ENCODE measurements around the gene SMARCB1. TPM values are rescaled to one million over a fixed set of nuclear protein-coding genes. Genes with fewer than 3 reads are reported as not detected.

Gene SMARCB1
- polyA plus RNA-seq, 1 of the 3 experiments (the other 2 are of a cell fraction), result 215 TPM

GRCh38 chr22:23837911-23838680, 51.3 kb downstream of the SMARCB1 start:
- CTCF ChIA-PET, result interaction anchor here (1.1 kb wide), 1 partner anchor 11 kb away, joined by 4 read pairs; no protein-coding TSS in a partner anchor
- H3K79me2 ChIP-seq (ENCODE audit: insufficient read depth), result no peaks in the 10 kb centered on the region
- no peaks in the 10 kb centered on the region for H3F3A ChIP-seq (replicated peaks; ENCODE audit: insufficient read depth)
- TF ChIP-seq JUND (IDR thresholded peaks at IDR 0.05) (no peak), RXRA (IDR thresholded peaks at IDR 0.05; ENCODE audit: borderline replicate concordance, low read depth) (no peak), GABPA (IDR thresholded peaks at IDR 0.05; ENCODE audit: low read depth) (no peak), MAX (IDR thresholded peaks at IDR 0.05; ENCODE audit: low read depth) (no peak)
- WGBS (ENCODE audit: low lambda C conversion rate), result 95% methylated on average over 41 of the region's 41 CpGs
- no peak overlapping the region for H3K4me2 ChIP-seq
- H3K9me3 ChIP-seq, result no peaks in the 10 kb centered on the region
- peak; percentile 10 for DNase-seq
- no peak overlapping the region for H3K27ac ChIP-seq (ENCODE audit: low read depth in 2 of 2, low read length in 1 of 2)
- peaks cover 0 to 30% of the 10 kb centered on the region in 2 experiments; a peak in 1 of 4 replicates for H3K4me1 ChIP-seq (ENCODE audit: control insufficient read depth in 1 of 2, insufficient read depth in 2 of 2, low read depth in 1 of 2, low read length in 1 of 2)
- H4K20me1 ChIP-seq (ENCODE audit: insufficient read depth), result no peaks in the 10 kb centered on the region
- H3K27me3 ChIP-seq (ENCODE audit: insufficient read depth), result no peaks in the 10 kb centered on the region
- H3K9me2 ChIP-seq, result no peaks in the 10 kb centered on the region
- H3K36me3 ChIP-seq (replicated peaks in 1 of 2; ENCODE audit: control insufficient read depth in 1 of 2, insufficient read depth in 2 of 2, low read length in 1 of 2), result peaks cover 0 to 38% of the 10 kb centered on the region in 2 experiments
- H3K9ac ChIP-seq, result no peak overlapping the region
- H3K4me3 ChIP-seq (ENCODE audit: low read depth in 2 of 2, low read length in 1 of 2), result no peak overlapping the region
- POLR2A ChIA-PET, result no interaction called here
- no peak overlapping the region for H2AFZ ChIP-seq (ENCODE audit: low read depth)

- no peaks in the 10 kb centered on the region for H4K20me1 ChIP-seq (ENCODE audit: insufficient read depth)
- H3K4me1 ChIP-seq (ENCODE audit: control insufficient read depth in 1 of 2, insufficient read depth in 2 of 2, low read depth in 1 of 2, low read length in 1 of 2), result peaks cover 0 to 22% of the 10 kb centered on the region in 2 experiments; a peak in 1 of 4 replicates
- no peak within 1 kb of the TSS for H3K4me2 ChIP-seq
- POLR2A ChIA-PET, result interaction anchor here (0.6 kb wide), 1 partner anchor 77 kb away, joined by 3 read pairs; no protein-coding TSS in a partner anchor
- no peak within 1 kb of the TSS for H3K9ac ChIP-seq
- CTCF ChIA-PET, result interaction anchor here (0.6 to 1.1 kb wide), 2 partner anchors 11 to 75 kb away, joined by 4 to 5 read pairs; no protein-coding TSS in a partner anchor
- no peaks in the 10 kb centered on the region for H3K27me3 ChIP-seq (ENCODE audit: insufficient read depth)
- H2AFZ ChIP-seq (ENCODE audit: low read depth), result no peak within 1 kb of the TSS
- peak; percentile 41 for DNase-seq
- 79% methylated on average over 57 of the region's 70 CpGs for WGBS (ENCODE audit: low lambda C conversion rate)
- H3K9me2 ChIP-seq, result no peaks in the 10 kb centered on the region
- H3K79me2 ChIP-seq (ENCODE audit: insufficient read depth), result no peaks in the 10 kb centered on the region
- H3K27ac ChIP-seq (ENCODE audit: low read depth in 2 of 2, low read length in 1 of 2), result no peak within 1 kb of the TSS
- no peaks in the 10 kb centered on the region for H3K9me3 ChIP-seq
- peaks cover 0 to 32% of the 10 kb centered on the region in 2 experiments for H3K36me3 ChIP-seq (replicated peaks in 1 of 2; ENCODE audit: control insufficient read depth in 1 of 2, insufficient read depth in 2 of 2, low read length in 1 of 2)
- H3F3A ChIP-seq (replicated peaks; ENCODE audit: insufficient read depth), result no peaks in the 10 kb centered on the region
- H3K4me3 ChIP-seq (ENCODE audit: low read depth in 2 of 2, low read length in 1 of 2), result no peak within 1 kb of the TSS
- no peak for TF ChIP-seq NRF1 (IDR thresholded peaks at IDR 0.05; ENCODE audit: low read depth, low read length)
- no peak for TF ChIP-seq SMC3 (IDR thresholded peaks at IDR 0.05; ENCODE audit: low read depth, low read length)
- TF ChIP-seq USF2 (IDR thresholded peaks at IDR 0.05; ENCODE audit: borderline replicate concordance, low read depth, low read length), result no peak
- TF ChIP-seq PBX3 (IDR thresholded peaks at IDR 0.05), result no peak
- no peak for TF ChIP-seq JUND (IDR thresholded peaks at IDR 0.05)
- no peak for TF ChIP-seq MAX (IDR thresholded peaks at IDR 0.05; ENCODE audit: low read depth)
- TF ChIP-seq REST (IDR thresholded peaks at IDR 0.05; ENCODE audit: low read depth, low read length), result no peak
These were observed 52.1 kb downstream of the SMARCB1 start, which contains the start of gene DERL3 for GRCh38 chr22:23838681-23839468. DERL3 (minus strand) TSS chr22:23839006; CDS start chr22:23838987, 19 bp downstream.

All from SK-N-SH (cell line).